Transverse colon (tissue), 4 donors: ENCODE measurements around the gene COA5.

Source experiments
- CTCF ChIP-seq, 5 experiments: fragments of 200-600 bp in 3 of 5; fragments of 450-650 bp in 2 of 5; sonication (generic) in 3 of 5; IDR thresholded peaks; 1 replicate in 2 of 5; 2 replicates in 3 of 5; pipeline ENCODE4 v1.5.1; 2016 to 2017; ENCODE audit warnings: antibody characterized with exemption in 5 of 5, inconsistent platforms in 3 of 5, mild to moderate bottlenecking in 2 of 5, moderate library complexity in 1 of 5
- EP300 ChIP-seq: sonication (generic); formaldehyde crosslinking; IDR thresholded peaks from one replicate; pipeline ENCODE4 v1.6.1; 2017; ENCODE audit warnings: antibody characterized with exemption, low read depth
- POLR2AphosphoS5 ChIP-seq, 3 donors: sonication (generic); formaldehyde crosslinking; IDR thresholded peaks; one replicate each; pipeline ENCODE4 v1.6.1; 2016; ENCODE audit warnings: antibody characterized with exemption in 3 of 3

GRCh38 chr2:98563394-98563793 lies 44.9 kb downstream of the COA5 start:
- TF ChIP-seq CTCF (IDR thresholded peaks at IDR 0.05) (no peak), POLR2AphosphoS5 (IDR thresholded peaks at IDR 0.05) (no peak), EP300 (no peak)
